NCI-H82 treated with DMSO at 0.1 percent for 48 hours (cell line): ENCODE results near the gene ENOX2.
A peak's percentile ranks its signal among the peaks of the same experiment; 100 is the strongest.
"Not testable (repeated sequence)": the region's sequence is repeated elsewhere in the genome, so short reads cannot be mapped to it uniquely, and the experiment has no call there.

Source experiments
- DNase-seq: peaks from one replicate; lab custom pipeline; 2025; ENCODE audit not compliant: unreplicated experiment; lab: John Stamatoyannopoulos, UW

Gene ENOX2, protein sequence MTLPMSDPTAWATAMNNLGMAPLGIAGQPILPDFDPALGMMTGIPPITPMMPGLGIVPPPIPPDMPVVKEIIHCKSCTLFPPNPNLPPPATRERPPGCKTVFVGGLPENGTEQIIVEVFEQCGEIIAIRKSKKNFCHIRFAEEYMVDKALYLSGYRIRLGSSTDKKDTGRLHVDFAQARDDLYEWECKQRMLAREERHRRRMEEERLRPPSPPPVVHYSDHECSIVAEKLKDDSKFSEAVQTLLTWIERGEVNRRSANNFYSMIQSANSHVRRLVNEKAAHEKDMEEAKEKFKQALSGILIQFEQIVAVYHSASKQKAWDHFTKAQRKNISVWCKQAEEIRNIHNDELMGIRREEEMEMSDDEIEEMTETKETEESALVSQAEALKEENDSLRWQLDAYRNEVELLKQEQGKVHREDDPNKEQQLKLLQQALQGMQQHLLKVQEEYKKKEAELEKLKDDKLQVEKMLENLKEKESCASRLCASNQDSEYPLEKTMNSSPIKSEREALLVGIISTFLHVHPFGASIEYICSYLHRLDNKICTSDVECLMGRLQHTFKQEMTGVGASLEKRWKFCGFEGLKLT

DNA sequence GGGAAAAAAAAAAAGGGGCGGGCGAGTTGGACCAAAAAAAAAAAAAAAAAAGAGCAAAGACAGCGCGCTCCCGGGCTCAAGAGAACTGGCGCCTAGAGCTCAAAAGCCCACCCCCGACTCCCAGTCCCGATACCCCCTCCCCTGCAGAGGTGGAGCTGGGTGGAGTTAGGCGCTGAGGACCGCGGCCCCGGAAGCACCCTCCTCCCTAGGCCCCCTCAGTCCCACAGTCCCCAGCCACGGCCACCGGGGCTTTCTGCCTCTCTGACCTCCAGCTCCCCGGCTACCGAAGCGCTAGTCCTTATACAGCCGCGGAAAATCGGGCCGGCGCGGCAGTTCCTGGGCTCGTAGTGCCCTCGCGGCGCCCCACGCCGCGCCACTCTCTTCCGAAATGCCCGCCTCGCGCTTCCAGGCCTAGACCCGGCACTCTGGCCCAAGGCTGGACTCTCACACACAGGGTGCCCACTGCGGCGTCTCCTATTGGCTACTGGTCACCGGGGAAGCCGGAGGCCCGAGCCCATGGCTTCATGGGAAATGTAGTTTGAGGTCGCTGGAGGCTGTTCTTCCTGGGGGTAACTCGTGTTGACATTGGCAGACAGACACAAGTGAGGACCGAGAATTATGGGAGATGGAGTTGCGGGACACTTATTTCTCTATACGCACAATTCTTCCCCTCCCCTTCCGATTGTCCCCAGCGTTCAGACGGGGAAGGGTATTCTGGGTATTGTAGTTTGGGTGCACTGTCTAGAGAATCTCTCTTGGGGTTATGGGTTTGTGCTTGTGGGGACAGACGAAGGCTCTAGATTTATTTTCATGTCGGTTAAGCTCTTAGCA lies at the start of gene ENOX2:
TSS of gene ENOX2 (minus strand) at position 427 of the 831 bp plus-strand sequence. CDS start 199,993 bp downstream, outside the sequence.
- peak; percentile 98 for DNase-seq

DNA sequence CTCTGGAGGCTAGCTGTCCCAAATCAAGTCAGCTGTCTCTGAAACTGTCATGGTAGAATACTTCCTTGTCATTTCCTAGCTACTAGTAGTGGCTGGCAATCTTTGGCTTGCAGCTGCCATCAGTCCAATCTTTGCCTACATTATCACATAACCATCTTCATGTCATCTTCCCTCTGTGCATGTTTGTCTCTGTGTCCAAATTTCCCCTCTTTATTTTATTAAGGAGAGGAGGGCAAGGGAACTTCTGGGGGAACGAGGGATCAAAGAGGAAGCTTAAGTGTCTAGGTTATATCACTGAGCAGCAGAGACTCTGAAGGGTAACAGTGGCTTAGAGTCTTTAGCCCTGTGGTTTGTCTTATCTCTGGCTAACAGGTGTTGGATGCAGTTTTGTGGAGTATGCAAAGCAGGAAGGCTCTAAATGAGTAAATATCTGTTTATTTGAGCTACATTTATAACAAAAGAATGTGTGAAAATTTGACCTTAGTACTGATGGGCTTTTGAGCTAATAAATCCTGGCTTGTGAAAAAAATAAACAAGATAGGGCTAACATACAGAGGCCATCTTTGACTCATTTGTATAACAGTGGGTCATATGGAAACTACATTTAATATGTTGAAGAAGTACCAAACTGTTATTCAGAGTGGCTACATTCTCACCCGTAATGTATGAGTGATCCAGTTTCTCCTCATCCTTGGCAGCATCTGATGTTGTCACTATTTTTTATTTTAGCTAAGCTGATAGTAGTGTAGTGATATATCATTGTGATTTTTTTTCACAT lies 49.4 kb upstream of the ENOX2 start:
- no peak for DNase-seq

DNA sequence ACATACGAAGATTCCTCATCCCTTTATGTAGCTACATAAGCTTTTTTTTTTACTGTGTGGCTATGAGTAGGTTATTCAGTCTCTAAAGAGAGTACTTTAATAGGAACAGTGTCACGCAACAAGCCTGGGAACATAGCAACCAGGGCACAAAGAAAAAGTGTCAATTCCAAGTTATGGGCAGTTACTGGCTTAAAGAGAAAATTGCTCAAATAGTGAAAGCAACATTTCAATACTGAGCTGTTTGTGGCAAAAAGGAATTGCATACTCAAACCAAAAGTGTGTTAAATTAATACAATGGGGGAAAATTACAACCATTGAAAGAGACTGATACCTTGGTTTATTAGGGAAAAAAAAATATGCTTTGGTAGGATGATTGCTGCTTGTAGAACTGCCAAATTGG lies 41.2 kb upstream of the ENOX2 start:
- DNase-seq: no peak

DNA sequence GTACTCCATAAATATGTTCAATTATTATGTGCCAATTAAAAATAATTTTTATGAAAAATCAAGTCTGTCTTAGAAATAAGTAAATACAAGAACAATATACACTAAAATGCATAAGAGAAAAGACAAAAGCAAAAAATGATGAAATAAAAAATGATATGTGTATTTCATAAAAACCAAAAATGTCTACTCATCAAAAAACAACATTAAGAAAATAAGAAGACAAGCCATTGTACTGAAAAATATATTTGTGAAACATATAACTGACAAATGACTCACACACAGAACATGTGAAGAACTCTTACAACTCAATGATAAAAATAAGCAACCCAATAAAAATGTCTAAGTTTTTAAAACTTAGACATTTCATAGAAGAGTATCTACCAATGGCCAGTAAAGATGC lies 34.1 kb upstream of the ENOX2 start:
- DNase-seq: no peak

DNA sequence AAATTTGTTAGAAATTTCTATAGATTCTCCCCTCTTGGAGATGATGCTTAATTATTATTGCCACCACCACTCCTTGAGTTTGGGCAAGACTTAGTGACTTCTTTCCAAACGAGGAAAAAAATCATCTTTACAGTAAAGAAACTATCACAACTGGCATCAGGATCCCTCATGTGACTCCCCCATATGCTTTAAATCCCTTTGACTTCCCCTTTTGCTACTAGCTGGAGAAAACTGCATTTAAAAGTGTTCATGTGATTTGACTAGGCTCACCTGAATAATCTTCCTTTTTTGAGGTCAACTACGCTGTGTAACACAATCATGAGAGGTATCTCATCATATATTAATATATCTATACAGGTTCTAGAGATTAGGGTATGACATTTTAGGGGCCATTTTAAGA lies 30.3 kb upstream of the ENOX2 start:
- no peak for DNase-seq

DNA sequence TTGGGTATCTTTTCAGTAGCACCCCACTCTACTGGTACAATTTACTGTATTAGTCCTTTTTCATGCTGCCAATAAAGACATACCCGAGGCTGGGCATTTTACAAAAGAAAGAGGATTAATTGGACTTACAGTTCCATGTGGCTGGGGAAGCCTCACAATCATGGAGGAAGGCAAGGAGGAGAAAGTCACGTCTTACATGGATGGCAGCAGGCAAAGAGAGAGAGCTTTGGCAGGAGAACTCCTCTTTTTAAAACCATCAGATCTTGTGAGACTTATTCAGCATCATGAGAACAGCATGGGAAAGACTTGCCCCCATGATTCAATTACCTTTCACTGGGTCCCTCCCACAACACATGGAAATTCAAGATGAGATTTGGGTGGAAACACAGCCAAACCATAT lies 17.4 kb upstream of the ENOX2 start:
- not testable (repeated sequence) for DNase-seq

DNA sequence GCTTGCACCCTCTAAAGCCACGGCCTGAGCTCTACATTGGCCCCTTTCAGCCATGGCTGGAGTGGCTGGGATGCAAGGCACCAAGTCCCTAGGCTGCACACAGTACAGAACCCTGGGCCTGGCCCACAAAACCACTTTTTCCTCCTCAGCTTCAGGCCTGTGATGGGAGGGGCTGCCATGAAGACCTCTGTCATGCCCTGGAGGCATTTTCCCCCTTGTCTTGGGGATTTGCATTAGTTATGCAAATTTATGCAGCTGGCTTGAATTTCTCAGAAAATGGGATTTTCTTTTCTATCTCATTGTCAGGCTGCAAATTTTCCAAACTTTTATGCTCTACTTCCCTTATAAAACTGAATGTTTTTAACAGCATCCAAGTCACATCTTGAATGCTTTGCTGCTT lies 16.7 kb upstream of the ENOX2 start:
- DNase-seq: not testable (repeated sequence)

DNA sequence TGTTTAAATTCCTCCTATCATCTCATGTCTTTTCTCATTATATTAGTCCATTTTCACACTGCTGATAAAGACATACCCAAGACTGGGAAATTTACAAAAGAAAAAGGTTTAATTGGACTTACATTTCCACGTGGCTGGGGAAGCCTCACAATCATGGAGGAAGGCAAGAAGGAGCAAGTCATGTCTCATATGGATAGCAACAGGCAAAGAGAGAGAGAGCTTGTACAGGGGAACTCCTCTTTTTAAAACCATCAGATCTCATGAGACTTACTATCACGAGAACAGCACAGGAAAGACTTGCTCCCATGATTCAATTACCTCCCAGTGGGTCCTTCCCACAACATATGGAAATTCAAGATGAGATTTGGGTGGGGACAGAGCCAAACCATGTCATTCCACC lies 15.5 kb upstream of the ENOX2 start:
- DNase-seq: not testable (repeated sequence)

DNA sequence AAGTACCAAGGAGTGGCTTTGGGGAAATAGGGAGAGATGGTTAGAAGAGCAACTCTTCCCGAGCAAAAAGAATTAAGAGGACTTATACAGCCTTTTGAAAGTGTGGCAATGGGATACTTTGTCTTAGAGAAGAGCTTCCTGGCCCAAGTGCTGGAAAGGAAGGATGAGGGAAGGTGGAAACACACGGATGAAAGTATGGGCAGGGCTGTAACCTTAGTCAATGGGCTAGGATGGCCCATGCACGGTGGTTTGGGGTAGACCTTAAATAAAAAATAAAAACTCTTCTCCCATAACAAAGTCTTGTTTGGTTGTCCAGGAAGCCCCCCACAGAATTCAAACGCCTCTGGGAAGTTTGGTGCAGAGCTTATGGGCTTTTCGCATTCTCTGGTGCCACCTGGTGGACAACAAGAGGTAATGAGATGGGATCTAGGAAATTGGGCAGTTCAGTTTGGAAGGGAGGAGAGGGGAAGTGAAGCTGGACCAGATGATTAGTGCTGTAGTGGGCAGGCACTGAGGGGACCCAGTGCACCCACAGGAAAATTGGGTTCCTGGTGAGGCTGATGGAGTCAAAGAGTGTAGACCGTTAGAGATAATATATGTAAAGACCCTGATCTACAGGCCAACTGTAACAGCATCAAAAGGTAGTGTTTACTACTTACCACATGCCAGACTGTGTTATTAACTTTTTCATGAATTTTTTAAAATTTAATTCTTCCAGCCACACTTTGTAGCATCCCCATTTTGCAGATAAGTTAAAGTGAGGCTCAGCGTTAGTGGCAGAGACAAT lies 13.8 kb upstream of the ENOX2 start:
- peak; percentile 43 for DNase-seq

DNA sequence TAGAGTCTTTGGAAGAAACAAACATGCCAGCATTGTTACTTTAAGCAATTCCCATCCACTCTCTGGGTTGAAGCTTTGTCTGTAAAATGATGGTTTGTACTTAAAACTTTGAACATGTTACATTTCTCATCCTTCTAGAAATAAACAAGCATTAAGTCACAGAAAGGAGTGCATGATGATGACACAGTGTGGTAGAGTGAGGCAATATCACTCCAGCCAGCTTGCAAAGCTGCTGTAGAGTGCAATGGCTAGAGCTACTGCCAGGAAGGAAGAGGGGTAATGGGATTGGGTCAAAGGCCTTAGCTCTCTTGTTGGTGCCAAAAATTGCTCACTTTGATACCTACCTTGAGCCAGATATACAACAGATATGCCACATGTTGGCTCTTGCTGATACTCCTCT lies 12.3 kb upstream of the ENOX2 start:
- no peak for DNase-seq

DNA sequence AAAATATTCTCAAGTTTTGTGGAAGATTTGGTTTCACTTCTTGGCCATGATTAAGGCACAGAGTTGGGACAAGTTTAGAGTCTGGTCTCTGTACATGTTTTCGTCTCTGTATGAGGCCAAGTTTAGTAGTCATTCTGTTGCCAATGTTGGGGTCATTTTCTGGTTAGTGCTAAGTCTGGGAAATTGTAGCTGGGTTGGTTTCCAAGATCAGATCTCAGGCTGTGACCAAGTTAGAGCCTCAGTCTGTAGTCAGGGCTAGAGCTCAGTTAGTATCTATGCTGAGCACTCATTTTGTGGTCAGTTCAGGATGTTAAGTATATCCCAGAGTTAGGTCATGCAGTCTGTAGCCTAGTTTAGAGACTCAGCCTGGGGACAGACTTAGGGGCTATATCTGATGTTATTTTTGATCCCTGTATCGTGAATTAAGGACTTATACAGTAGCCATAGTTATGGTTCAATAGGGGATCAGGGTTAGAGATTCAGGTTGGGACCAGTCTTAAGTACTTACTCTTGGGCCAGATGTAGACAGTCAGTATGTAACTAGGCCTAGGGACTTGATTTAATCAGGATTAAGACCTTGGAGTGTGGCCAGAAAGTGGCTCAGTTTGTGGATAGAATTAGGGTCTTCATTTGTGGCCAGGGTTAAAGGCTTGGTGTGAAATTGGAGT lies 6.6 kb upstream of the ENOX2 start:
- DNase-seq: peak; percentile 94

DNA sequence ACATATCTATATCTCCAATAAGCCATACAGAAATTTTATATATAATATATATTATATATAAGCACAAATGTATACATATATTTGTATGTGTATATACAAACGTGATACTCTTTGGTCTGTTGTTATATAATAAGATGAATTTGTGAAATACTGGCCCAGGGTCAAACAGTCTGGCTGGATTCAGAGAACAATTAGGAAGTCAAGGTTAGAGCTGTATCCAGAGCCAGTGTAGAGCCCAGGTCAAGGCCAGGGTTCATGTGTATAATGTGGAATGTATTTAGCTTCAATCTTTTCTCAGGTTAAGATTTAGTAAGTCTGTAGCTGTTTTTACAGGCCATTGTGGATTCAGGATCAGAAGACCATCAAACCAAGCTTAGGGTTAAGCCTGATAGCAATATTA lies 3.8 kb upstream of the ENOX2 start:
- DNase-seq: no peak

DNA sequence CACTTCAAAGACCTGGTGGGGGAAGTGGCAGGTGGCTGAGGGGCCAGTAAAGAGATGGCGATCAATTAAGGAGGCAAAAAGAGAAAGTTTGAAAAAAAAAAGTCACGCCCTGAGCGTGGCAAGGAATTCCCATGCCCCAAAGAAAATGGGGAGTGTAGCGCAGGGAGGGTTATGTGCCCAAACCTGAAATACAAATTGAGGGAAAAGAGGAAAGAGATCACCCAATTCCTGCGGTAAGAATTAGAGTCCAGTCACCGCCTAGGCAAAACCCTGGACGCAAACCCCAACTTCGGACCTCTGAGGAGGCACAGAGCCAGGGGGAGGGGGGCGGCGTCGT lies 595 bp downstream of the ENOX2 start:
- DNase-seq: no peak

DNA sequence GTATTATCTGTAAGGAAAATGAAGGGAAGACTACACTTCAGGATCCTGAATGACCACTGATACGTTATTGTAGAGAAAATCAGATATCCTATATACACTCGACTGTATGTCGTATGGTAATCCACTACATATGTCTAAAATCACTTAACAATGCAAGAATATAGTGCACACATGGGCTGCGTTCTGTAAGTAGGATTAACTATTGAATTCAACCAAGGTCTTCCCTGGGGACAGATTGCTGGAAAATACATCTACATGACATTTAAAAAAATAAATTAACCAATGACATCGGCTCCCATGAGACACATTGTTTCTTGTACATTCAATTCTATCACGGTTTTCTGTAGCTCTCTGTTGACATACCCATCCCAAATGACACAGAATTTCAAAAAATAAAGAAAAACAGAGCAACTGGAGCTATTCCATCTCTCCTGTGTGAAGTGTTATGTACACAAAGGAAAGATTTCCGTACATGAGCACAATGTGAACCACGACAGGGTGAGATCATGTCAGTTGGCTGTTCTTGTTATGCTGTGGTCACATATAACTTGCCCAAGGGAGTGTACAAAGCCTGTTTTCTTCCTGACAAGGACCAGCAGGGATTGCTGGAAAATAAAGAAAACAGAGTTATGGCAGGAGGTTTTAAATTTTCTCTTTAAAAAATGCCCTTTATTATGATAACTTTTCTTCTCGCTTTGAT lies 6.1 kb downstream of the ENOX2 start:
- DNase-seq: no peak

DNA sequence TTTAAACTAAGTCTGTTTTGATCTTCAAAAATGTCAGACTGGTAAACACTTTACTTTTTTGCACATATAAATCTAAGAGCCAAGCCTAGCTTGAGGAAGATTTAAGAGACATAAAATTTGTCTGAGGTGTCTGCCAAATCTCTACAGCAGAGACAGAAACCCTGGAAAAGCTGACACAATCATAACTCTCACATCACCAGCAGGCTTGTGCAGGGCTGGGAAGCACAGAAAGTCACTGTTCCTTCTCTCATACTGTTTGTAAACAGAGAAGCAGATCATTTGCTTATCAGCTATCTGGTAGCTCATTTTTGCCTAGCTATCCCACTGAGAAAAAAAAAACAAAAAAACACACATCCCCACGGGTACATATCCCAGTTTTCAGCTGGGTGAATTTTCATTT lies 7.0 kb downstream of the ENOX2 start:
- no peak for DNase-seq

DNA sequence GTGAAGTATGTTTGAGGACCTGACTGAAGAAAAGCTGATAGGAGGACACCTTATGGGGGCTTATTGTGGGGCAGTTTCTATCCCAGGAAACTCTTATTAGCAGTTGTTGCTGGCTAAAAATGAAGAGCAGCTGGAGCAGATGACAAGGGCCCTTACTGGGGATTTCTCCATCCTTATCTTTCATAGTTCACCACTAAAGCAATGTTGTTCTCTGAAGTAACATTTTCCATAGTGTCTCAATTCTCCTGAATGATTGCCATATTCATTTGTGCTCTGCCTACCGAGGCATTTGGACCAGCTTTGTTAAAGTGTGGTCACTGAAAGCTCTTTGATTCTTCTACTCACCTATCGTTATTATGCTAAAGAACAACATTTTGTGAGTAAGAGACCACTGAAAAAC lies 7.7 kb downstream of the ENOX2 start:
- no peak for DNase-seq

DNA sequence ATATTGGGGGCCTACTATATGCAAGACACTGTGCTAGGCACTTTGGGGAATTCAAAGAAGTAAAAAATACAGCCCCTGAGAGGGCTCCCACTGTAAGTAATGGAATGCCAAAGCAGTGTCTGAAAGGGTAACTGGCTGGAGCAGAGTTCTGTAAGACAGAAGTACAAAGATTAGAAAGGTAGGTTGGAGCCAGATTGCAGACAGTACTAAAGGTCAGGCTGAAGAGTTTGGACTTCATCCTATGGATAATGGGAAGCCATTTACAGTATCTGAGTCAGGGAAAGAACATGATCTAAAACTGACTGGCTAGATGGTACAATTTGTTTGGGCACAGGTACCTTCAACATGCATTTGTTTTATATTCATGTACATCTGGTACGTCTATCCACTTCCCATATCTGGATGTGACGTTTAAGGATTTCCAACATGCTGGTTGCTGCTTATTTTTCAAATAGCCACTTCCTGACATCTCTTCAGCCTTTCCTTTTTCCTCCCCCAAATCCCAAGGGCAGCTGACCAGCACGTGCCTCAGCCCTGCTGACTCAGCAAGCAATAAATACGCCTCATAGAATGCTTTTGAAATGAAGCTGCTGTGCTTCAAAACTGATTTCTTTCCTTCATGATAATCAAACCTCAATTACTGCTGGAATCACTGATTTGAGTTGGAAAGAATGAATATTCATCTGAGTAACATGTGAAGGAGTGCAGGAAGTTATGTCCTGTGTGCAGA lies 9.5 kb downstream of the ENOX2 start:
- no peak for DNase-seq

DNA sequence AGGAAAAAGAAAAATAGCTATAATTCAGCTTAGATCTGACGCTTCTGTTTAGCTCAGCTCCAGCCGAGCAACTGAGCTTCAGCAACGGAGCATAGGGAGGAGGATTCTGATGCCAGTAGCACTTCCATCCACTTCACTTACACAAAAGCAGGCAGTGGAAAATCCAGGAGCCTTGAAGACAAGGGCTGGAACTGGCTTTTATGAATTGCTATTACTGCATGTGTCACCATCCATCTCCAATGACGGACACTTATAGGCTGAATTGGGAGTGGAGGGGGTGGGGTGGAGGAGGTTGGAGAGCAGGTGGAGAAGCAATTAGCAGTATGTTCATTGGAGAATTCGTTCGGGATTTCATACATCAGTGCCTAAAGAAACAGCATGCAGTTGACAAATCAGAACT lies 15.6 kb downstream of the ENOX2 start:
- DNase-seq: no peak

DNA sequence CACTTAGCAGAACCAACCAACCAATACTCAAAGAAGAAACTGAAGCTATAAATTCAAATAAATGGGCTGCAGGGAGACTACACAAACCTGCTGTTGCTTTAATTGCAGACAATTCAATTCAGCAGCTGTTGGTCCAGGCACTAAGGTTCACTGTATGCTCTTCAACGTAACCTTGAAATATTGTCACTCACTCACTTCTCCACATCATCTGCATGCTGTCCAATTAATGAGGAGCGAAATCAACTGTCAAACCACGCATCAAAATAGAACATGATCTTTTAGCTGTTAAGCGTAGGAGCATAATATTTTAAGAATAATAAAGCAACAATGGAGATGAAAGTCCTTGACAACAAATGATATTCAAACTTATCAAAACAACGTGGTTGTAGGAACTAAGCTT lies 17.0 kb downstream of the ENOX2 start:
- DNase-seq: no peak
